Forelimb muscle (tissue), 1 donor: ENCODE data around the gene IPPK. TPM values are rescaled to one million over a fixed set of nuclear protein-coding genes. Genes with fewer than 3 reads are reported as not detected.

ENCODE experiments used
- DNase-seq: peaks from one replicate; pipeline ENCODE4 v3.0.0-alpha.2; 2013; ENCODE audit warnings: low read depth
- polyA plus RNA-seq: library from polyadenylated mRNA; unstranded; fragments of 120-200 nt; gene quantifications from one replicate; pipeline ENCODE4 v1.2.1, GENCODE V29; 2013; ENCODE audit not compliant: insufficient read length

IPPK gene
- polyA plus RNA-seq, 1 donor: 7.2 TPM

DNA sequence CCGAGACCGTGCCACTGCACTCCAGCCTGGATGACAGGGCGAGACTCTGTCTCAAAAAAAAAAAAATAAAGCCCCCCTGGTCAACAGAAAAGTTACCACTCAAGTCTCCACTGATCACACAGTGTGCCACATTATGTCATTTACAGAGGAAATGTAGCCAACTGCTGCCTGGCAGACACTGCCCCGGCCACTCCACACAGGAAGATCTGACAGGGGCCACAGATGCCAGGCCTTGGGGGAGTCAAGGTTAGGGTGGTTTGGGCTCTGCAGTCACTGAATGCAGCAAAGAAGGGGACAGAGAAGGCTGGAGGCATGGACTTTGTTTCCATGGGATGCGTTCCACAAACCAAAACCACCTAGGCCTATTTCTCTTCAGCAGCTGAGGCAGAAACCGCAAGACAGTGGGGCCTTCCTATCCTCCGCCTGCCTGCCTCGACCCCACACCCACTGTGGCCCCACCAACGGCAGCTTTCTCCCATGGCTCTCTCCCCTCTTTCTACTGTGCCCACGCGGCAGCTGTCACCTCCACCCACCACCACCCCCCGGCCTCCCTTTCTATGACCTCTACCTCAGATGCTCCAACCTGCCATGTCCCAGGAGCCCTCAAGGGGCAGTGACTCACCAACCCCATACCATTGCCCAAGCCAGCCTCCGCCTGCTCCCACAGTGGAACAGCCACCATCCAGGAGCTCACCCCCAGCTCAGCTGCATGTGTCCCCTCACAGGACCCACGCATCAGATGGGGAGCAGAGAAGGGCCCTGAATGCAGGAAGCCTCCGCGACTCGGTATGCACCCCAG, 12.4 kb downstream of the IPPK start:
- DNase-seq: no peak

DNA sequence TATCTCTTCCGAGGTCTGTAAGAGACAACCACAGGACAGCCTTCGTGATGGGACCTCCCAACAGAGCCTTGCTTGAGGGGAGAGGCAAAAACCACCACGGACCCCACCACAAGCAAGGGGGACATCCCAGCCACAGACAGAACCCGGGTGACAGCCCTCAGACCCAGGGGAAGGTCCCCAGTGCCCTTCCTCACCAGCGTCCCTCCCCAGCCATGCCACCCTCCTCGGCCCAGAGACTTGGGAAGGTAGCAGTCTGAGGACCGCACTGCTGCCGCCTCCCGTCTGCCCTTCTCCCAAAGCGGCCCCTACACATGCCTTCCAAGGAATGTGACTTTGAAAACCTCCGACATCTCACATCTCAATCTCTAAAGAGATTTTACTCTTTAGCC, 13.4 kb downstream of the IPPK start:
- no peak for DNase-seq

DNA sequence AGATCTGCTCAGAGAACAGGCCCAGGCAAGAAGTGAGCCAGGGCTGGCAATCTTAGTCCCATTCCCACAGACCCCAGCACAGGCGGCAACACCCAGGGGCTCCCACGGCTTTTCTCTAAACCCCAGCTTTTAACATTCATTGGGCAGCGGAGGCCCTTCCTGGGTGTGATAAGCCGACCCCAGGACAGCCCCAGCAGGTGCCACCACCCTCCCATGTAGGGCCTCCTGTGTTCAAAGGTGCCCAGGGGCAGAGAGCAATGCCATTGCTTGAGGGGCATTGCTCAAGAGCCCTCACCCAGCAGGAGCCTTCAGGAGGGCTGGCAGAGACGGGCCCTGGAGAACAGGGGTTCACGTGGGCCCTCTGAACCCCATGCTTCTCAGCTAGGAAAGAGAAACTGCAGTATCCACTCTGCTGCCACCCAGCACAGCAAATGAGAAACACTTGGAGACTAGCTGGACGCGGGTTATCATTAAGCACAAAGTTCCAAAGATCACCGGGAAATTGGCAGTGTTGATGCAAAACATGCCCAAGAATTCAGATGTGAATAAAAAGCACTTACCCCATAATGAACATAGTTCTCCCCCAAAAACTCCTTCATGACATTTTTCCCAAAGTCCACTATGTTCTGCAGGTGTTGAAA, 13.9 kb downstream of the IPPK start:
- no peak for DNase-seq

DNA sequence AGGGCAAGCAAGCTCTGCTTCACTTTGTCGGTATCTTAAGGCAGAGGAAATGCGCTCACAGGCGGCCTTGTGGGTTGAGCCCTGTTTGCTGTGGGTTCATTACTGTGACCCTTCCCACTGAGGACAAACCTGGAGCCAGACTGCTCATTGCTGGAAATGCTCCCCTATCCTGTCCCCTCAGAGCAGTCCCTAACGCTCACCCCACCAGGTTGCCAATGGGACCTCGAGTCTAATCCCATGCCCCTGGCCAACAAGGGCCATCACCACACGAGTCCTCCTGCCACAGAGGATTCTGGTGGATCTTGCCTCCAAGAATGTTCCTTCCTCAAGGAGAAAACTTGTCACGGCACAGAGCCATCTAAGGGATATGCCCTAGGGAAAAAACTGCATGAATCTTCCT, 14.6 kb downstream of the IPPK start:
- no peak for DNase-seq

DNA sequence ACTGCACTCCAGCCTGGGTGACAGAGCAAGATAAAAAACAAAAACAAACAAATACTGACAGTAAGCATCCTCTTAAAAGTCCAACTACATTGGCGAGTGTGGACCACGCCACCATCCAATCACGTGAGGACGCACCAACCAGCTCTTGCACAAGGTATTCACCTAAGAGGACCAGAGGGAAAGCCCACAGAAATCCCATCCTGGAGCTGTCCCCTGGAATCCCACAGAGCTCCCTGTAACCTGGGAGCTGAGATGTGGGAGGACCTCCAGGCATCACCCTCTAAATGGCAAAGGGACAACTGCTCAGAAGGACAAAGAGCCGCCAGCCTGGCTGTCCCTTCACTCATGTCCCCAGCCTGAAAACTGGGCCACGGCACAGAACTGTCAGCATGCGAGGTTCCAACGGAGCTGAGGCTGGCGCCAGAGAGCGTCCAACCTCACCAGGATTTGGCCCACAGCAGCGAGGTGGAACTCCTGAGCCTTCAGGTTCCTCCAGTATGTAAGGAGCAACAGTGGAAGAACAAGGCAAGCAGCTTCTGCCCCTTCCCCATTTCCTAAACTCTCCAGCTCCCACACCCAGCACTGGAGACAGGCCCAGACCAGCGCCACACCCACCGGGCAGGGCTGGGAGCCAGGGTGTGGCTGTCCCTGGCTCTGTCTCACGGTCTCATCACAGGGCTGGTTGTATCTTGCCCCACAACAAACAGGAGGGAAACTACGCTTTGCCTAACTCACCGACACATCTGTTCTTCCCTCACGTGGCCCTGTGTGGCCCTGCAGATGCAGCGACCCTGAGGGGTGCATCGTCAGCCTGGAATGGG, 15.2 kb downstream of the IPPK start:
- no peak for DNase-seq

DNA sequence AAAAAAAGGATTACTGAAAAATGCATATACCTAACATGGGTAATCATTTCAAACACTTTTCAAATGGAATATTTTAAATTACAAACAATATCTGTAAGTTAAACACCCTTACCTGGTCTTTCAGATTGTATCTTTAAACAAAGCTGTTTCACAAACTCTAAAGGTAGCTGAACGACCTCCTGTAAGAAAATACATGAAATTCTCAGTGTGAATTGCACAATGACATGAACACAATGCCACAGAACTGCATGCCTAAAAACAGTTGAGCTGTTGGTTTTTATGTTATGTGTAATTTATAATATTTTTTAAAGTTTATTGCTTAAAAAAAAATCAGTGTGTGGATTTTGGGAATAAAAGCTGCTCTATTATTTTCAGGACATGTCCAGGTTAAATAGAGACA, 17.5 kb downstream of the IPPK start:
- DNase-seq: no peak

DNA sequence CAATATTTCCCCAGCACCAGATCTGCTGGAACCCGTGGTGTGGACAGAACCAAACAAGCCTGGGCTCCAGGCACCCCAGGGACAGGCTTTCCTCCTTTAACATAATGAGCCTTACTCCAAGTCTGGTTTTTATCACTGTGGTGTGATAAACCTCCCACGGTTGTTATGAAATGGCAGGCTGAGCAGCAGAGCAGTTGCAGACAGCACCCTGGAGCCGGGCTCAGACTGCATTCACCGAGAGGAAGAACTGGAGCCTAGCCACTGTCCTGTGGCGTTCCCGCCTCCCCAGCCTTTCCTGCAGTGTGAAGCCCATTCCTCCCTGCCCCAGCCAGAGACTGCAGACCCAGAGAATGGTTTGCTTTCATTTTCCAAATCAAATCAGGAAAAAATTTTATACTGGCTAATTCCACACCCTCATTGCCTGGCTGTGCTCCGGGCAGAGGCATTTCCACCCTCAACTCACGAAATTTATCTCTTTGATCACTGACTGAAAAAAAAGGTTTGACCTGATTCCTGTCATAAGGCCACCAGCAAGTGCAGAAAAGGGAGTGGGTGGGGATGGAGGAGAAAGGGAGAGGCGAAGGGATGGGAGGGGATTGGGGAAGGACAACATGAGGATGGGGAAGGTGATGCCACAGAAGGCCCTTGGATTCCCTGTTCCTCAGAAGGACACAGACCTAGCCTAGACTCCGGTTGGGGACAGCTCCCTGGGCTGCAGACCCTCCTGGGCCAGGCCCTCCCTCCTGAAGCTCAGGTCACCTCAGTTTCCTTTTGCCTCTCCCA, 18.9 kb downstream of the IPPK start:
- DNase-seq: no peak

DNA sequence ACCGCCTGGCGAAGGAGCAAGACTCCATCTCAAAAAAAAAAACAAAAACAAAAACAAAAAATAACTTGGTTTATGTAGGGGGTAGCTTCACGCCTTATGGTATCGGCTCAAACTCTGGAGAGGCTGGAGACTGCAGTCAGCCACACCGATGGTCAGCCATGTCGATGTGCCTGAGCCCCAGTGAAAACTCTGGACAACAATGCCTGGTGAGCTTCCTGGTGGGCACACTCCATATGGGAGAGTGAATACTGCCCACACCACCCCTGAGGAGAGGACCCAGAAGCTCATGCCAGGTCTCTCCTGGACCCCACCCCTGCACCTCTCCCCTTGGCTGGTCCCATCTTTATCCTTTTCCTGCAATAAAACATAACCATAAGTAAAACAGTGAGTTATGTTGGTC, 19.6 kb downstream of the IPPK start:
- no peak for DNase-seq

DNA sequence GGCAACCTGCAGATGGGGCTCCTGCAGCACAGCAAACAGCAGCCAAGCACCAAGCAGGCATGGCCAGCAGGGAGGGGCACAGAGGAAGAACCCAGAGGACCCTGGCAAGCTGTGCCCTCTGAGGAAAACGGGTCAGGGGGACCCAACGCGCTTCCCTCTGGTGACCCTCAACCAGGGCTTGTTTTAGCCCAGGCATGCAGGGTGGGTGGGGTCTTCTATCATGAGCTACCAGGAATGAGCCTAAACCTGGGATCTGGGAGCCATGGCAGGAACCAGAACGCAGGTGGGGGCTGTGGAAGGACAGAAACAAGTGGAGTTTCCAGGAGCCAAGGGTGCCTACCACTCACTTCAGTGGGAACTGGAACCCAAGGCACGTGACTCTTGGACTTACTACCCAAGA, 20.9 kb downstream of the IPPK start:
- DNase-seq: no peak

DNA sequence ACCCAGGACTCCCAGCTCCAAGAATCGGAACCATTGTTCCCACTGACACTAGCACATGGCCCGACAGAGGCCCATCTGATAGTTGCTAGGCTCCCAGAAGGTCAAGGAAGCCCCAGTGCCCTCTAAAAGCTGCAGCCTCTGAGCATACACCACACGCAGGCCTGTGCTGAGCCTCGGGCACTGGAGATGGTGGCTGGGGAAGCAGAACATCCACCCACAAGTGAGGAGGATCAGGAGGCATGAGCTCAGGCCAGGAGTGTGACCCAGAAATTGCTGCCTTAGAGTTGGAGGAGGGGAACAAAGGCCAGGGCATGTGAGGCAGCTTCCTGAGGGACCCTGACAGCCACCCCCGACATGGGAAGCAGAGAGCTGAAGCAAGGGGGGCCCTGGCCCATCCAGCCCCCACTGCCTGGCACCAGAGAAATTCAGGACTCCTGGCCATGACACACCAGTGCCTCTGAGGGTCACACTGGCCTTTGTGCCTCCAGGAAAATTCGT, 21.4 kb downstream of the IPPK start:
- no peak for DNase-seq

DNA sequence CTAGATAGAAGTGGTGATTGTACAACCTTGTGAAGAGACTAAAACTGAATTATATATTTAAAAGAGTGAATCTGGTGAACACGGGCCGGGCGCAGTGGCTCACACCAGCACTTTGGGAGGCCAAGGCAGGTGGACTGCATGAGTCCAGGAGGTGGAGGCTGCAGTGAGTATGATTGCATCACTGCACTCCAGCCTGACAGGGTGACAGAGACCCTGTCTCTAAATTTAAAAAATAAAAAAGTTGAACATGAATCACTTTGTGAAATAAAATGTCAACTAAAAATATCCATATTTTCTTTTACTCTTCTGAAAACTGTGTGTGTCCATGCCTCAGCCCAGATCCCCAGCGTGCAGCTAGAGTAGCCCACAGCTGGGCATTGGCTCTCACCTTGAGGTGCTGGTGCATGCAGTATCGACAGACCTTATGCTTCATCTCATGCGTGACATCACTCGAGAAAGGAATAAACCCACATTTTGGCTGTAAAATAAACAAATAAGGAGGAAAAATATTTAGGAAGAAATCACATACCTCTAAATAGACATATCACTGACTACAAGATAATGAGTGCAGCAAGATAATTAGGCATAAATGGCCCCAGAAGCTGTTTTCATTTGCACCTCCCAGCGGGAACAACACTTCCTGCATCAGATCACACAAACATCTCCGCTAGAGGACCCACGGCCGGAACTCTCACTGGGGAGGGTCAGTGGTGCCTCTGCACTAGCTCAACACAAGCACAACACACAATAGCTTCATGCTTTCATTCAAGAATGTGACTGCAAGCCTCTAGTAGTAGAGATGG, 22.1 kb downstream of the IPPK start:
- no peak for DNase-seq

DNA sequence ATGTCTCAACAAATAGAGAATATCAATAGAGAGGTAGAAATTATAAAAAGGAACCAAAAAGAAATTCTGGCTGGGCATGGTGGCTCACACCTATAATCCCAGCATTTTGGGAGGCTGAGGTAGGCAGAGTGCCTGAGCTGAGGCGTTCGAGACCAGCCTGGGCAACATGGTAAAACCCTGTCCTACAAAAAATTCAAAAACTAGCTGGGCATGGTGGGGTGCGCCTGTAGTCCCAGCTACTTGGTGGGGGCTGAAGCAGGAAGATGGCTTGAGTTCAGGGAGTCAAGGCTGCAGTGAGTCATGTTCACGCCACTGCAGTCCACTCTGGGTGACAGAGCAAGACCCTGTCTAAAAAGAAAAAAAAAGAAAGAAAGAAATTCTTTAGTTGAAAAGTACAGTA, 24.9 kb downstream of the IPPK start:
- no peak for DNase-seq

DNA sequence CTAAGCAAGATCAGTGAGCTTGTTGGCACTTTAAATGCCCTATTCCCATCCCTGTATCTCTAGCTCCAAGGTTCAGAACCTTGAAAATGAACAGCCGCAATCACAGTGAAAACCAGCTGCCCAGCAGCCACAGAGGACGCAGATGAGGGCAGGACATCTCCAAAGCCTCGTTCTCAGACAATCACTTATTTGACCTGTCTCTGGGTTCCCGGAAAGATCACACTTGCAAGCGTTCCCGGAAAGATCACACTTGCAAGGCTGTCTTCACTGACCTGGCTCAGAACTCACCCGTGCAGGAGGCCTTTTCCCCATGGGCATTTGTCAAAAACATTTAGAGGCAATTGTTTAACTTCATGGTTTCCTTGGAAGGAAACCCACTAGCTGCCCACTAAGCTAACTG, 25.7 kb downstream of the IPPK start:
- DNase-seq: no peak

DNA sequence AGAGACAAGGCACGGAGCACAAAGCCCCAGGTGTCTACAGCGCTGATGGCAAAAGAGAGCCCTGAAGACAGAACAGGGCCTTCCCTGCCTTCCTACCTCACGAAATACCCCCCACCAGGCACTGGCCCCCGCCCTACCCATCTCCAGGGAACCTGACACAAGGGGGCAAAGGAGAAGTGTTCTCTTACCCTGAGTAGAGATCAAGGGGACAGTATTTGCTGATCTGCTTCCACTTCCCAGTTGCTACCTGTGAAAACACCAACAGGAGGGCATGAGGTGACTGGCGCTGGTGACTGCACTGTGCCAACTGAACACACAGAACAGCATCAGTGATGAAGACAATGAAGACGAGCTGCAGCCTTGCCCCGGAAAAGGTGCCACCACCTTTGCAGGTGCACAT, 27.4 kb downstream of the IPPK start:
- no peak for DNase-seq

DNA sequence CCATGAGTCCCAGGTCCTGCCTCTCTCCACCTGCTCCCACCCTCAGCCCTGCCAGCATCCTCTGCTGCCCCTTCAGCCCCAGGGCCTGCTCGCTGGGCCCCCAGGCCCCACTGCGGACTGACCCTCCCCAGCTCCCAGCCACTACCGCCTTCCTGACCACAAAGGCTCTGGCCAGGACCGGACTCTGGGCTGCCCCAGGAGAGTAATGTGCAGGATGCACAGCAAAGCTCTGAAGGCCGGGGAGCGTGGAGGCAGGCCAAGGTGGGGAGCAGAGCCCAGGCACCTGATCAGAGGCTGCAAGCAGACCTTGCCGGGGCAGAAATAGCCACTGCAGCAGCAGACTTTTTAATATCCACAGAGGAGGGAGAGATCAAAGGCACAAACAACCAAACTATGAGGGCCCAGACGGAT, 27.9 kb downstream of the IPPK start:
- no peak for DNase-seq

DNA sequence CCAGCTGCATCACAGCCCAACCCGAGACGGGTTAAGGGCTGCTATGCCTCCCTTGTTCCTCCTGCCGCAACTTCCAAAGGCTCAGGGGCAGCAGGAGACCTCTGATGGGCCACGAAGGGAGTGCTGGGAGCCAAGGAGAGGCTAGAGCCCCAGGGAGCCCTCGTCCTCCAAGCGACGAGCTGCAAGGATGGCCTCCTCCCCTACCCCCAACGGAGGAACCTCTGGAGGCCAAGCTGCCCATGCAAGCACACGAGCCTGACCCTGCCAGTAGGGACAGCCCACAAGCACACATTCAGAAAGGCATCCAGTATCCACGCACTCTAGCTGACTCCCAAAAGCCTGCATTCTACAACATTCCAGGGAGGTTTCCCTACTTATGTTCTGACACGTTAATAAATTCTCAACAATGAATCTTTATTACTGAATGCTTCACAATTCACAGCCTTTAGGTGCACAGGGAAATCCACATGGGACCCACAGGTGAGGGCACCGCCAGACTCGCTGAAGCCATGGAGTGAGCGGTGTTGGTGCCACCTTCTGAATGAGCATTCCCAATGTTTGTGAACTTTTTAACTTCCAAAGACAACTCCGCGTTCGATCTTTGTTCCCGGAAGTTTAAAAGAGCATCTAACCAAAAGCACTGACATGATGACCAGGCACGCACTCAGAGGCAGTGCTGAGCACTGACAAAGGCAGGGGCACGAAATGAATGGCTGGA, 28.7 kb downstream of the IPPK start:
- no peak for DNase-seq

DNA sequence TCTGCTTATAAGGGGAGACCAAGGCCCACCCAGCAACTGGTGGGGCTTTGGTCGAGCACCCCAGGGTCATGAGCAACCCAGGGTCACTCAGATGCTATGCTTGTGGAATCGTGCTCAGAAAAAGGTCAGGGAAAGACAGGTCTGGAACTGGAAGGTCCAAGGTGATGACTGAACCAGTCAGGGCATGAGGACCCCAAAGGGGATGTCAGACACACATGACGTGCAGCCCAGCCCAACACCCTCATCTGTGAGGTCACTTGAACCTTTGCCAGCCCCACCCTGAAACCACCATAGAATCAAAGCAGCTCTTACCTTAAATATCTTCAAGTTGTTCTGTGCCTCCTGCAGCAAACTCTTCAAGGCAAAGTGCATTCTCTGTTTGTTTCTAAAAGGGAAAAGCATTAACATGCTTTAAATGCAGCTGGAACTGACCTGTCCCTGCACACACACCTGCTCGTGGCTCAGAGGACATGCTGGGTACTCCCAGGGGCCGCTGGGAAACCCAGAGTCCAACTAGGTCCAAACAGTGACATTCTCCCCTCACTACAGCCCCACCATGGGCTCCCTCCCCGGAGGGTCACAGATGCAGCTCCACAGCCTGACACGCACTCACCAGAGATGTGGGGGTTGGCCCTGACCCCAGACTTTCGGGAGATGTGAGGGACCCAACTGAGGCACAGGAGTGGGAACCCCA, 29.4 kb downstream of the IPPK start:
- DNase-seq: no peak

DNA sequence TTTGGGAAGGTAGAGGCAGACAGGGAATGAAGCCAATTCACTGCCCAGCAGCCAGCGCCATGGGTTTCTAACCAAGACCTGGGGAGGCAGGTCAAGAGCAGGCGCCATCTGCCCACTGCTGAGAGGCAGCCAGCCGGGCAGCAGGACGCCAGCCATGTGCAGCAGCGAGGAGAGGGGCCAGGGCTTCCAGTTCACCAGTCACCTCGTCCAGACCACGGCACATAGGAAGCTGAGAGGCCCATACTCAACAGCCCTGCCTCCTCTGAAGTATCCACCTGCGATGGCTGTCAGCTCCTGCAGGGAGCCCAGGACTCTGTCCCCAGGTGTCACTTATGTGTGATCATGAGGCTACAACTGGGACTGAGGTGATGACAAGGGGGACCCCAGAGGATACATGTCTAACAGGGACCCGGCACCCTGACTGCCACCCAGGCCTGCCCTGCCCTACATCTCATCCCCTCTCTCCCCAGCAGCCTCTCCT, 30.1 kb downstream of the IPPK start:
- no peak for DNase-seq

DNA sequence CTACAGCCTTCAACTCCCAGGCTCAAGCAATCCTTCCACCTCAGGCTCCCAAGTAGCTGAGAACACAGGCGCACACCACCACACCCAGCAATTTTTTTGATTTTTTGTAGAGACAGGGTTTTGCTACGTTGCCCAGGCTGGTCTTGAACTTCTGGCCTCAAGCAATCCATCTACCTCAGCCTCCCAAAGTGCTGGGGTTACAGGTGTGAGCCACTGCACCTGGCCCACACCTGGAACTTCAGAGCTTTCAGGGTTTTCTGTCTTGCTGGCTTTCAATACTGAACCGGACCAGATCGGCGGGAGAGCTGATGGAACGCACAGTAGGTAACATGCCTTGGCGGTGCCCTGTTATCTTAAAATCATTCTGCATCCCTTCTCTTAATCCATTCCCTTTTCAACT, 30.8 kb downstream of the IPPK start:
- no peak for DNase-seq
